ENCODE data around the gene DOCK1. TPM values are rescaled to one million over a fixed set of nuclear protein-coding genes. Genes with fewer than 3 reads are reported as not detected.
"Not testable (repeated sequence)": the region's sequence is repeated elsewhere in the genome, so short reads cannot be mapped to it uniquely, and the experiment has no call there.

Gene DOCK1
- total RNA-seq, 2 donors from 2014 or later, result 52.9 to 76.7 TPM

- Histone ChIP-seq H3K27me3 (replicated peaks; ENCODE audit: insufficient read depth) (no peaks in the 10 kb centered on the region), H3K9me3 (no peaks in the 10 kb centered on the region), H3K4me1 (ENCODE audit: control insufficient read depth in 1 of 2, low read depth in 2 of 2) (no peaks in the 10 kb centered on the region), H3K27ac (no peak overlapping the region), H3K36me3 (no peaks in the 10 kb centered on the region), H3K4me3 (no peak overlapping the region)
- DNase-seq (ENCODE audit: low spot score), result no peak
- TF ChIP-seq CTCF (IDR thresholded peaks at IDR 0.05), result no peak
- no peak for ATAC-seq (ENCODE audit: insufficient number of reproducible peaks, low FRiP score, low read depth)
These were observed 32.5 kb upstream of the DOCK1 start for GRCh38 chr10:126872768-126873167.

GRCh38 chr10:126876456-126876855 is 28.8 kb upstream of the DOCK1 start:
- Histone ChIP-seq H3K9me3 (no peaks in the 10 kb centered on the region), H3K36me3 (no peaks in the 10 kb centered on the region), H3K27me3 (replicated peaks; ENCODE audit: insufficient read depth) (no peaks in the 10 kb centered on the region), H3K27ac (no peak overlapping the region), H3K4me1 (ENCODE audit: control insufficient read depth in 1 of 2, low read depth in 2 of 2) (no peaks in the 10 kb centered on the region), H3K4me3 (no peak overlapping the region)
- ATAC-seq (ENCODE audit: insufficient number of reproducible peaks, low FRiP score, low read depth), result no peak
- no peak for TF ChIP-seq CTCF (IDR thresholded peaks at IDR 0.05)
- DNase-seq (ENCODE audit: low spot score), result no peak

- H3K36me3 ChIP-seq, result no peaks in the 10 kb centered on the region
- H3K27ac ChIP-seq, result no peak overlapping the region
- DNase-seq (ENCODE audit: low spot score), result no peak
- no peaks in the 10 kb centered on the region for H3K9me3 ChIP-seq
- no peaks in the 10 kb centered on the region for H3K27me3 ChIP-seq (replicated peaks; ENCODE audit: insufficient read depth)
- H3K4me1 ChIP-seq (ENCODE audit: control insufficient read depth in 1 of 2, low read depth in 2 of 2), result no peaks in the 10 kb centered on the region
- no peak for ATAC-seq (ENCODE audit: insufficient number of reproducible peaks, low FRiP score, low read depth)
- H3K4me3 ChIP-seq, result no peak overlapping the region
- no peak for TF ChIP-seq CTCF (IDR thresholded peaks at IDR 0.05)
These were observed 27.8 kb upstream of the DOCK1 start for GRCh38 chr10:126877390-126877789.

DNA sequence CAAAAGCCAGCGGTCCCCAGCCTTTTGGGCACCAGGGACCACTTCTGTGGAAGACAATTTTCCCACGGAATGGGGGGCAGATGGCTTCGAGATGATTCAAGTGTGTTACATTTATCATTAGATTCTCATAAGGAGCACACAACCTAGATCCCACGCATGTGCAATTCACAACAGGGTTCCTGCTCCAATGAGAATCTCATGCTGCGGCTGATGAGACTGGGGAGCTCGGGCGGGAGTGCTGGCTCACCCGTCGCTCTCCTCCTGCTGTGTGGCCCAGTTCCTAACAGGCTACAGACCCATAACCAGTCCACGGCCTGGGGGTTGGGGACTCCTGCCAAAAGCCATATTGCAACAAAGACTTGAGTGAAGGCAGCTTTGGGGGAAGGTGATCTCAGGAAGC is 26.6 kb upstream of the DOCK1 start:
- ATAC-seq (ENCODE audit: insufficient number of reproducible peaks, low FRiP score, low read depth) (no peak), DNase-seq (ENCODE audit: low spot score) (no peak)
- Histone ChIP-seq H3K9me3 (no peaks in the 10 kb centered on the region), H3K27ac (no peak overlapping the region), H3K4me1 (ENCODE audit: control insufficient read depth in 1 of 2, low read depth in 2 of 2) (no peaks in the 10 kb centered on the region), H3K27me3 (replicated peaks; ENCODE audit: insufficient read depth) (no peaks in the 10 kb centered on the region), H3K4me3 (no peak overlapping the region), H3K36me3 (no peaks in the 10 kb centered on the region)
- TF ChIP-seq CTCF (IDR thresholded peaks at IDR 0.05), result no peak

- no peaks in the 10 kb centered on the region for H3K9me3 ChIP-seq
- no peak for TF ChIP-seq CTCF (IDR thresholded peaks at IDR 0.05)
- no peaks in the 10 kb centered on the region for H3K36me3 ChIP-seq
- H3K4me3 ChIP-seq, result no peak overlapping the region
- no peak overlapping the region for H3K27ac ChIP-seq
- ATAC-seq (ENCODE audit: insufficient number of reproducible peaks, low FRiP score, low read depth), result no peak
- DNase-seq (ENCODE audit: low spot score), result no peak
- no peaks in the 10 kb centered on the region for H3K4me1 ChIP-seq (ENCODE audit: control insufficient read depth in 1 of 2, low read depth in 2 of 2)
- H3K27me3 ChIP-seq (replicated peaks; ENCODE audit: insufficient read depth), result no peaks in the 10 kb centered on the region
These were observed 24.3 kb upstream of the DOCK1 start for GRCh38 chr10:126880926-126881325.

GRCh38 chr10:126882055-126882454 is 23.2 kb upstream of the DOCK1 start:
- not testable (repeated sequence) for H3K36me3 ChIP-seq; ATAC-seq (ENCODE audit: insufficient number of reproducible peaks, low FRiP score, low read depth); H3K4me3 ChIP-seq; H3K27ac ChIP-seq; H3K4me1 ChIP-seq (ENCODE audit: control insufficient read depth in 1 of 2, low read depth in 2 of 2); DNase-seq (ENCODE audit: low spot score); H3K9me3 ChIP-seq; H3K27me3 ChIP-seq (replicated peaks; ENCODE audit: insufficient read depth)

DNA sequence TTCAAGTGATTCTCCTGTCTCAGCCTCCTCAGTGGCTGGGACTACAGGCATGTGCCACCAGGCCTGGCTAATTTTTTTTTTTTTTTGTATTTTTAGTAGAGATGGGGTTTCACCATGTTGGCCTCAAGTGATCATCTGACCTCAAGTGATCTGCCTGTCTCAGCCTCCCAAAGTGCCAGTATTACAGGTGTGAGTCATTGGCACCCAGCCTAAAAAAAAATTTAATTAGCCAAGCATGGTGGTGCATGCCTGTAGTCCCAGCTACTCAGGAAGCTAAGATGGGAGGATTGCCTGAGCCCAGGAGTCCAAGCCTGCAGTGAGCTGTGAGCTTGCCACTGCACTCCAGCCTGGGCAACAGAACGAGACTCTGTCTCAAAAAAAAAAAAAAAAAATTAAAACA is 16.8 kb upstream of the DOCK1 start:
- not testable (repeated sequence) for H3K4me1 ChIP-seq (ENCODE audit: control insufficient read depth in 1 of 2, low read depth in 2 of 2); H3K4me3 ChIP-seq; H3K27me3 ChIP-seq (replicated peaks; ENCODE audit: insufficient read depth); H3K36me3 ChIP-seq; H3K9me3 ChIP-seq; H3K27ac ChIP-seq; ATAC-seq (ENCODE audit: insufficient number of reproducible peaks, low FRiP score, low read depth); DNase-seq (ENCODE audit: low spot score)
